NCI-H2107 treated with DMSO at 0.1 percent for 48 hours (cell line): ENCODE results near the gene C13orf46.
"Not testable (repeated sequence)": the region's sequence is repeated elsewhere in the genome, so short reads cannot be mapped to it uniquely, and the experiment has no call there.

ENCODE experiments used
- DNase-seq: peaks from one replicate; lab custom pipeline; 2025; ENCODE audit not compliant: unreplicated experiment; lab: John Stamatoyannopoulos, UW

C13orf46 gene

GRCh38 chr13:113995051-113995601, 21.2 kb upstream of the C13orf46 start:
- no peak for DNase-seq

DNA sequence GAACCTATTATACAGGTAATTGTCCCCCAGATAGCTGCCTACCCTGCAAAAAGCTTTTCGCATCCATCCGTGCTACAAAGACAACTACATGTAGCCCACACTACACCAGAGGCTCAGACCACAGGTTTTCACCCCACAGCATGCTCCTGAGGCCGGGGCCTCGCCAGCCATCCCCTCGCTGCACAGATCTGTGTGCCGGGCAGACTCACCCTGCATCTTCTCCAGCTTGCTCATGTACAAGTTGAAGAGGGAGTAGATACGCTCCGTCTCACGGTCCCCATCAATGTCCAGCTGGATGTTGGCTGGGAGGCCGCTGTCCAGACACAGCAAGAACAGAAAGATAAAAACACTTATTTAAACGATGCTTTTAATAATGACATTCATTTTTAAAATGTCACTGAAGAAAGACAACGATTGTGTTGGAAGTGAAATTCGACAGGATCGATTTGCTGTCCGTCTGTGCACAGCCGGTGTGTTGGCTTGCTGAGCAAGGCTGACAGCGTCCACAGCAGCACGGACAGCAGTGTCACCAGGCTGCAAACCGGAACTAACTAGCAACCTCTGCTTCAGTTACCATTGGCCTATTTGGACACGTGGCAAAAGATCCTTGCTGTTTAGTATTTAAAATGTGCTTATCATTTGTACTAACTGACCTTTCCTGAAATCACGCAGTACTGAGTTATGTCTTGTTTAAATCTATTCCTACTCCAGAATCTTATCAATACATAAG, 18.6 kb upstream of the C13orf46 start:
- no peak for DNase-seq

GRCh38 chr13:113991676-113992179, 17.9 kb upstream of the C13orf46 start:
- DNase-seq = no peak

GRCh38 chr13:113991191-113991669, 17.4 kb upstream of the C13orf46 start:
- peak; percentile 81 for DNase-seq

GRCh38 chr13:113990321-113990837, 16.5 kb upstream of the C13orf46 start:
- no peak for DNase-seq

DNA sequence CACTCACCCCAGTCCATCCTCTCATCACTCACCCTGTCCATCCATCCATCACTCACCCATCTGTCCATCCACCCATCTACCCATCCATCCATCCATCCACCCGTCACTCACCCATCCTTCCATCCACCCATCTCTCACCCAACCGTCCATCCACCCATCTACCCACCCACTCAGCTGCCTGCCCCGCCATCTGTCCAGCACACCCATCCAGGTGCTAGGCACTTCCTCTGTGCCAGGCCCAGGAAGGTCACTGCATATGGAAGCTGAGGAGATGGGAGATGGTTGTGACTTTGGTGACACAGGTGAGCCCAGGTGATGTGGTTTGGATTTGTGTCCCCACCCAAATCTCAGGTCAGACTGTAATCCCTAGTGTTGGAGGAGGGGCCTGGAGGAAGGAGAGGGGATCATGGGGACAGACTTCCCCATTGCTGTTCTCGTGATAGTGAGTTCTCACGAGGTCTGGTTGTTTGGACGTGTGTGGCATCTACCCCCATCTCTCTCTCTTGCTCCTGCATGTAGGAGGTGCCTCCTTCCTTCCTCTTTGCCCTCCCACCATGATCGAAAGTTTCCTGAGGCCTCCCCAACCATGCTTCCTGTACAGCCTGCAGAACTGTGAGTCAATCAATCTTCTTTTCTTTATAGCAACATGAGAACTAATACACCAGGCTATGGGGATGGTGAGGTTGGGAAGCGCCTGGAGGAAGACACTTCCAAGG, 15.9 kb upstream of the C13orf46 start:
- no peak for DNase-seq

DNA sequence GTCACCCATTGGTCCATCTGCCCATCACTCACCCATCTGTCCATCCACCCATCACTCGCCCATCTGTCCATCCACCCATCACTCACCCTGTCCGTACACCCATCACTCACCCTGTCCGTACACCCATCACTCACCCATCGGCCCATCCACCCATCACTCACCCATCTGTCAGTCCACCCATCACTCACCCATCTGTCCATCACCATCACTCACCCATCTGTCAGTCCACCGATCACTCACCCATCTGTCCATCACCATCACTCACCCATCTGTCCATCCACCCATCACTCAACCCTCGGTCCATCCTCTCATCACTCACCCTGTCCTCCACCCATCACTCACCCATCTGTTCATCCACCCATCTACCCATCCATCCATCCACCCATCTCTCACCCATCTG, 15.0 kb upstream of the C13orf46 start:
- DNase-seq = not testable (repeated sequence)

DNA sequence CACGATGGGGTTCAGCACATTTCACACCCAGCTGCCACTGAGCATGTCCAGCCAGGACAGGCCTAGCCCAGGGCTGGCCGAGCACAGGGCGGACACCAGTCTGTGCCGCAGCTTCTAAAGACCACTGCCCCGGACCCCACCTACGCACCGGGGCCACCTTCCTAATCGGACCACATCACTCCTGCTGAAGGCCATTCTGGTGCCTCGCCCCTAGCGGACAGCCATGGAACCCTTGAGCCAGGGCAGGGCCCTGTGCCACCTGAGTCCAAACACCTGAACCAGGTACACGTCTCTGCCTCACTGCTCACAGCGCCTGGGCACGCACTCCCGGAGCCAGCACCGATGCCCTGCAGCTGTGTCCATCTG, 8.4 kb upstream of the C13orf46 start:
- no peak for DNase-seq

GRCh38 chr13:113981611-113982295, 7.9 kb upstream of the C13orf46 start:
- DNase-seq = no peak

DNA sequence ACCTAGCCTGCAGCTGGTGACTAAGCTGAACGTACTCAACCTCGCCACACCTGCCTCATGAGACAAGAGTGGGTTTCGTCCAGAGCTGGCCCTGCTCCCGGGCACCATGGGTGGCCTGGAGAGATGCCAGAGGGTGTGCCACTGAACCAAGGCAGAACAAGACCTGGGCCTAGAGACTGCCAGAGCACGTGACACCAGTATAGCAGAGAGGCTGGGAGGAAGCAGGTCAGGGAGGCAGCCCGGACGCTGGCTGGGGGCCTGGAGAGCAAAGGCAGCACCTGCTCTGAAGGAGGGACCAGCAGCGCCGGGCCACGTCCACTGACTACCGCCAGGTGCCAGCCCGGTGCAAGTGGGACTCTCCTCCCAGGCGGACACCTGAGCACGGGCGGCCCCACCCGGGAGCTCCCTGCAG, 7.3 kb upstream of the C13orf46 start:
- peak; percentile 96 for DNase-seq

DNA sequence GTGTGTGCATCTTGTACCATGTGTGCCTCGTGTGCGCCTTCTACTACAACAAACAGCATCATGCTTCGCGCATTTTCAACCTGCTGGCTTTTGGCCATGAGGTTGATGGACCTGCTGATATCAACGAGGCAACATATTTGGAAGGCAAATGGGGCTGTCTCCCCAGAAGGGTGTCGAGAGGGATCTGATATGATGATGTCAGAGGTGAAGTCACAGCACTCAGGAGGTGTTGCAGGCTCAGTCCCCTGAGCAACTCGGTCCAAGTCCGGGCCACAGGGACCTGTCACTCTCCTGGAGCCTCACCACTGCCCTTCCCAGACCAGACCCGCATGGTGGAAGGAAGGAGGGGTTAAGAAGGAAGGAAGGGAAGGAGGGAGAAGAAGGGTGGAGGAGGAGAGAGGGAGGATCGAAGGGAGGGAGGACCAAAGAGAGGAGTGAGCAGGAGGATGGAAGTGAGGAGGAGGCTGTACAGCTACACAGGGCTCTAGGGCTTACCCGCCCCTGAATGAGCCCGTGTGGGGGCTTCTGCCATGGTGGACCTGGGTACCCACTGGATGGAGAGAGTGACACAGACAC, 6.7 kb upstream of the C13orf46 start:
- no peak for DNase-seq

DNA sequence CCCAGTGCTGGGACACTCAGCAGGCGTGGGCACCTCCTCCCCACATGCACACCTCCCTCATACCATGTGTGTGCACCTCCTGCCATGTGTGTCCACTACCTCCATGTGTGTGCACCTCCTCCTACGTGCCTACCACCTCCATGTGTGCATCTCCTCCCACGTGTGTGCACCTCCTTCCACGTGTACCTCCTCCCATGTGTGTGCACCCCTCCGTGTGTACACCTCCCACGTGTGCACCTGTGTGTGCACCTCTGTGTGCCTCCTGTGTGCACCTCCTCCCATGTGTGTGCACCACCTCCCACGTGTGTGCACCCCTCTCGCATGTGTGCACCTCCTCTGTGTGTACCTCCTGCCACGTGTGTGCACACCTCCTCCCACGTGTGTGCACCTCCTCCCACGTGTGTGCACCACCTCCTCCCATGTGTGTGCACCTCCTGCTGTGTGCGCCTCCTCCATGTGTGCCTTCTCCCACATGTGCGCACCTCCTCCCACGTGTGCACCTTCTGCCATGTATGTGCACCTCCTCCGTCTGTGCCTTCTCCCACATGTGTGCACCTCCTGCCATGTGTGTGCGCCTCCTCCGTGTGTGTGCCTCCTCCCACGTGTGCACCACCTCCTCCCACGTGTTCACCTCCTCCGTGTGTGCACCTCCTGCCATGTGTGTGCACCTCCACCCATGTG, 6.1 kb upstream of the C13orf46 start:
- no peak for DNase-seq

- no peak for DNase-seq
Observed at GRCh38 chr13:113978741-113979481, 5.0 kb upstream of the C13orf46 start.

DNA sequence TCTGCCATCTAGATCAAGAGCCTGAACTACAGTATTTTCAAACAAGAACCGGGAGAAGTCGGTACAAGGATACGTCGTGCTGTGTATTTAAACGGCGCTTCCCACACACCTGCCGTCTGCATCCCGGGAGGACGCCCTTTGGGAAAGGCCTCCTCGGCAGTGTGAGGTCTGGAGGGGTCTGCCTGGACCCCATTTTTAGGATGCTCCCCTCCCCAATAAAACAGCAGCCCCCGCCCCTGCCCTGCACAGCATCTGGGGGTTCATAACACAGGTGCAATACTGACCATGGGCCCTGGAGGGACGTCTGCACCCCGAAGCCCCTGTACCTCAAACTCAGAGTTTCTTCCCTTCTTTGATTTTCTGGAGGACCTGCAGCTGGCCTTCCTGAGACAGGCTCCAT, 4.1 kb upstream of the C13orf46 start:
- DNase-seq = no peak

DNA sequence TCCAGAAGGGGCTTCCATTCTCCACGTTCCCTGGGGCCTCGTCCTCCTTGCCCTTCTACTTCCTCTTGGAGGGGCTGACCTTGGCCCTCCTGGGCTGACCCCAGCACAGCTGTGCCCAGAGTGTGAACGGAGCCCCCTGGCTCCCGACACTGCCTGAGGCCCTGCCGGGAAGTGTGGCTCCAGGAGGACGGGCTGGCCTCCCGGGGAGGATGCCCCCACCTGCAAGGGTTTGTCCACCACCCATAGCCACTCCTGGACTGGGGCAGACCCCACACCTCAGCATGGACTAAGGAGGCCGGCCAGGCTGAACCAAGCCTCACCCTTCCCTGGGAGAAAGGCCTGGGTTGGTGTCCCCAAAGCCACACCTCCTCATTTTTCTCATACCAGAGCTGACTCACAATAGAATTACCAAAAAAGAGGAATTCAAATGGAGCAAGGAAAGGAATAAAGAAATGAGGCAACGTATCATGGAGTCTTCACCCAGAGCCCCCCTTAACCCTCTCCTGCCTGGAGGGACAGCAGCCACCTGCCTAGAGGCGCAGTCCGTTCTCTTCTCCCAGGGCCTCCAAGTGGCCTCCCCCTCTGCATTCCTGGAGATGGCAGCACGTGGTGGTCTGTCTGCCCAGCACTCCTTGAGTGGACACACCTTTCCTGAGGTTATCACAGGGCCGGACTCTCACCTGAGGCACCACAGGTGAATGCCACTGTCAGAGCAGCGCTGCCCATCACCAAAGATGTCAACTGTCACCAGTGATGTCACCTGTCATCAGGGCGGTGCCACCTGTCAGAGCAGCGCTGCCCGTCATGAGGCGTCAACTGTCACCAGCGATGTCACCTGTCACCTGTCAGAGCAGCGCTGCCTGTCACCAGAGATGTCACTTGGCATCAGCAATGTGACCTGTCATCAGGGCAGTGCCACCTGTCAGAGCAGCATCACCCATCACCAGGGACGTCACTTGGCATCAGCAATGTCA, 3.1 kb upstream of the C13orf46 start:
- no peak for DNase-seq

GRCh38 chr13:113975416-113975815, 1.5 kb upstream of the C13orf46 start:
- no peak for DNase-seq

DNA sequence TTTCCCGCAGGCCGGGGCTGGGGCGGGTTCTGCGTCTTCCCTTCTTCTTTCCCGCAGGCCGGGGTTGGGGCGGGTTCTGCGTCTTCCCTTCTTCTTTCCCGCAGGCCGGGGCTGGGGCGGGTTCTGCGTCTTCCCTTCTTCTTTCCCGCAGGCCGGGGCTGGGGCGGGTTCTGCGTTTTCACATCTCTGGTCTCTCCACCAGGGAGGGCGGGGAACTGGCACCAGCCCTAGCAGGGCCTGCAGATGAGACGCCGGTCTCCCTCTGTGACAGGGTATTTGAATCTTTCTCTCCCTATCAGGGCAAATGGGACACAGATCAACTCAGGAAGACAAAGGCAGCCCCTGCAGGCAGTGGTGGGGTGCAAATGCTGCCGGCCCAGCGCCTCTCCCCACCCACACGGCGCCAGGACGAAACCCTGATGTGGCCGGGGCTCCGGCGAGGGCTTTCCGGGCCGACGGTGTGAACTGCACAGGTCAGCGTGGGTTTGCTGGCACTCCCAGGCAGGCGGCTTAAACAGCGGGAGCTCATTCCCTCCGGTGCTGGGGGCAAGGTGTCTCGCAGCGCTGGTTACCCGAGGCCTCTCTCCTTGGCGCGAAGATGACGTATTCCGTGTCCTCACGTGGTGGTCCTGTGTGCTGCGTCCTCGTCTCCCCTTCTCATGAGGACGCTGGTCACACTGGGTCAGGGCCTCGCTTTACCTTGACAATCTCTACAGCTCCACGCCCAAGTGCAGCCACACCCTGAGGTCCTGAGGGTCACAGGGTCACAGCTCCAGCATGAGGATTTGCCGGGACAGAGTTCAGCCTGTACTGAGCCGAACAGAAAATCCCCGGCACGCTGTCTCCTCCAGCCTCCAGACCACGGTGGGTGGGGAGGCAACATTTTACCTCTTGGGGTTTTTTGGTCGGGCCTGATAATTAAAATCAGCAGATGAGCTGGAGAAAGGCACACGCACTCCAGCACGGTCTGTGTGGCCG, 717 bp upstream of the C13orf46 start:
- DNase-seq = no peak
